Measurements from ENCODE around the gene TMA7B. TPM values are rescaled to one million over a fixed set of nuclear protein-coding genes. Genes with fewer than 3 reads are reported as not detected.
"Not testable (repeated sequence)": the region's sequence is repeated elsewhere in the genome, so short reads cannot be mapped to it uniquely, and the experiment has no call there.

The TMA7B gene
- total and polyA plus RNA-seq, 8 donors = 0.17 to 0.42 (median 0.24) TPM

GRCh38 chr22:39946503-39947219 lies 13.5 kb upstream of the TMA7B start:
- intact Hi-C loops (cut with DNase I) = no loop called here
- peaks cover 0 to 76% of the 10 kb centered on the region in 2 donors for H3K27me3 ChIP-seq
- DNase-seq = no peak
- H3K27ac ChIP-seq = no peak overlapping the region
- no peak for ATAC-seq
- H3K9me3 ChIP-seq = no peaks in the 10 kb centered on the region
- no peak for TF ChIP-seq CTCF (IDR thresholded peaks at IDR 0.05)
- H3K4me1 ChIP-seq = peaks cover 0 to 12% of the 10 kb centered on the region in 2 donors
- H3K36me3 ChIP-seq = no peaks in the 10 kb centered on the region
- no peak overlapping the region for H3K4me3 ChIP-seq

DNA sequence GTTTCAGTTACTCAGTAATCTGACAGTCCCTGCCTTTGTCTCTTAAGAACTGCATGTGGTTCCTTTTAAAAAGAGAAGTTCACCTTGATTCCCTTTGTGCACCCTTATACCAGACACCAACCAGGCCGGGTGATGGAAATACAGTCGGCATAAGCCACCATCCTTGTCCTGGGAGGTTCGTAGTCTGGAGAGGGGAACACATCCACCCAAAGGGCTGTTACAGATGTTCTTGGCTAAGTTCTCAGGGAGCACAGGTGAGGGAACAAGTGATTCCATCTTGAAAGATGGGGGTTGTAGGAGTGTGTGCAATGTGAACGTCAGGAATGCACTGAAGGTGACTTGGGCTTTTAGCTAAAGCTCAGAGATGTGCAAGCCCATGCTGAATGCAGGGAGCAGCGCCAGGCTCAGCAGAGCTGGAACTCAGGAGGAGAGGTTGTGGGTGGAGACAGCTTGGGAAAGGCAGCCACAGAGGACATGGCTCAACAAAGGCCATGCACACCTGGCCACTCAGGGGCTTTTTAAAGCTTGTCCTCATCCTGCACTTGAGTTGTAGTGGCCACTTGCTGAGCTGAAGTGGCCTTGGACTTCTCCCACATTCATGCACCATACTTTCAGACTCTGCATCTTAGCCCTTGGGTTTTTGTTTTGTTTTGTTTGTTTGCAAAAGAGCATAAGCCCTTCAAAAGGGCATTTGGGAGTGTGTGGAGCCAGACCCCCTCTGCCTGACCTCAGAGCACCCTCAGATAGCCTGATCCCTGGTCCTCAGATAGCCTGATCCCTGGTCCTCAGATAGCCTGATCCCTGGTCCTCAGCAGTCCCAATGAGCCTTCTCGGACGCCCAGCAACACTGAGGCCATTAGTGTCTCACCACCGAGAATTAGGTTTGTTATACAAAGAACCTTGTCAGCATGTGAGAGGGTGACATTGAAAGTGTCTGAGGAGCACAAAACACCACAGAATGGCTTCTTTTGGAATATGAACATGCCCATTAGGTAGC lies 12.7 kb upstream of the TMA7B start:
- Histone ChIP-seq H3K27ac (no peak overlapping the region), H3K36me3 (no peaks in the 10 kb centered on the region), H3K4me1 (peaks cover 0 to 12% of the 10 kb centered on the region in 2 donors), H3K4me3 (no peak overlapping the region), H3K27me3 (peaks cover 0 to 76% of the 10 kb centered on the region in 2 donors), H3K9me3 (no peaks in the 10 kb centered on the region)
- DNase-seq = peak in 2 of 4 donors; percentile 54 to 77
- TF ChIP-seq CTCF (IDR thresholded peaks at IDR 0.05) = no peak
- ATAC-seq = peak; percentile 99
- intact Hi-C loops (cut with DNase I) = no loop called here

DNA sequence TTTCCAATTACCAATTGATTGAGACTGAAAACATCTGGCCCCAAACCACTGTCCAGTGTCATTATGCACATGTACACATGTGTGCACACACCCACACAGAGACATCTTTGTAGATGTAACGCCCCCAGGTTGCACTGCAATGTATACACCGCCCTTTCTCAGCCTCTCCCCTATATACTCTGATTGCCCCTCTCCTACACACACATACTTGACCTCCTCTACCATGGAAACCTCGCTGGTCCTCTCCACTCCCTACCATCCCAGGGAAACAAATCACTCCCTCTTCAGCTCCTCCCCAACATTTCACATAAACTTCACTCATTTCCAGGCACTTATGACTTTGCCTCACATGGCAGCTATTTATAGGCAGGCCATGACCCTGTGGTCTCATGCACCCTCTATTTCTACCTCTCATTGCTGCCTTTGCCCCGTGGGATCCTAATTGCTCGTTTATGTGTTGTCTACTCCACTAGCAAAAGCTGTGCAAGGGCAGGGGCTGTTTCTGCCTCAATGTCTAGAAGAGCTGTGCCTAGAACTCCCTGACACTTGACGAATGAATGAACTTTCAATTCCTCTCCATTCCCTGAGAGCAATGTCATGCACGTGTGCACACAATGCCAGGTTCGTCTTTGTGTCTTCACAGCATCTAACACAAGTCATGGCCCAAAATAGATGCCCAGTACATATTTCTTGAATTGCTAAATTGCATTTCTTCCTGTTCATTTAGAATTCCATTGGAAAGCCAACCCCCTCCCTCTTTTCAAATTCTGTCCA lies 10.0 kb upstream of the TMA7B start:
- Histone ChIP-seq H3K4me3 (no peak overlapping the region), H3K4me1 (peaks cover 0 to 12% of the 10 kb centered on the region in 2 donors), H3K27me3 (peaks cover 0 to 58% of the 10 kb centered on the region in 2 donors), H3K27ac (no peak overlapping the region), H3K9me3 (no peaks in the 10 kb centered on the region), H3K36me3 (no peaks in the 10 kb centered on the region)
- DNase-seq (no peak), ATAC-seq (no peak)
- TF ChIP-seq CTCF (IDR thresholded peaks at IDR 0.05) = no peak
- intact Hi-C loops (cut with DNase I) = no loop called here

DNA sequence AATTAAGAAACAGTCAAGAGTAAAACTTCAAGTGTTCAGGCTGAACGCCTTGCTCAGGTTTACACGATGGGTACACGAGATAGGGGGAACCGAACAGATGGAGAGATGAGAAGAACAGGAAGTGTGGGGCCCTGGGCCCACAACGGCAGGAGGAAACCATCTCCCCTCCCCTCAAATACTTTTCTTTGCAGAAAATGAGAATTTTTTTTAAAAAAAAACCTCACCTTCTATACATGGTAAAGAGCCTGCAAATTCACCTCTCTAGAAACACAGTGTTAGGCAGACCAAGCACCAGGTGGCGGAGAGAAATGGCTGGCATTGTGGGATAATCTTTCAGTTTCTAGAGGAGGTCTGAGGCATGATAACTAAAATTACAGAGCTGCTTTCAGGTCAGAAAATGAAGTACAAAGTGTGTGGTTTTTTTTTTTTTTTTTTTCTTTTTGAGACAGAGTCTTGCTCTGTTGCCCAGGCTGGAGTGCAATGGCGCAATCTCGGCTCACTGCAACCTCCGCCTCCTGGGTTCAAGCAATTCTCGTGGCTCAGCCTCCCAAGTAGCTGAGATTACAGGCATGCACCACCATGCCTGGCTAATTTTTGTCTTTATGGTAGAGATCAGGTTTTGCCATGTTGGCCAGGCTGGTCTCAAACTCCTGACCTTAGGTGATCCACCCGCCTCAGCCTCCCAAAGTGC lies 8.4 kb upstream of the TMA7B start:
- ATAC-seq; H3K36me3 ChIP-seq; H3K4me3 ChIP-seq; intact Hi-C loops (cut with DNase I); DNase-seq; H3K9me3 ChIP-seq; H3K4me1 ChIP-seq; H3K27ac ChIP-seq: not testable (repeated sequence)
- H3K27me3 ChIP-seq = peaks cover 0 to 51% of the 10 kb centered on the region in 2 donors

GRCh38 chr22:39952347-39952746 lies 7.8 kb upstream of the TMA7B start:
- Histone ChIP-seq H3K36me3 (no peaks in the 10 kb centered on the region), H3K27ac (no peak overlapping the region), H3K4me3 (no peak overlapping the region), H3K4me1 (peaks cover 0 to 9% of the 10 kb centered on the region in 2 donors), H3K27me3 (peaks cover 0 to 52% of the 10 kb centered on the region in 2 donors), H3K9me3 (no peaks in the 10 kb centered on the region)
- intact Hi-C loops (cut with DNase I) = no loop called here
- DNase-seq = no peak
- no peak for ATAC-seq
- no peak for TF ChIP-seq CTCF (IDR thresholded peaks at IDR 0.05)

All from left lung (tissue), 10 donors.